Measurements from ENCODE around the gene SMPDL3A. TPM values are rescaled to one million over a fixed set of nuclear protein-coding genes. Genes with fewer than 3 reads are reported as not detected.

SMPDL3A gene
- total and polyA plus RNA-seq, 2 of the 8 experiments (the other 6 are each of a cell fraction or from before 2014, with no cell fraction given), result 3.5 to 3.9 TPM

DNA sequence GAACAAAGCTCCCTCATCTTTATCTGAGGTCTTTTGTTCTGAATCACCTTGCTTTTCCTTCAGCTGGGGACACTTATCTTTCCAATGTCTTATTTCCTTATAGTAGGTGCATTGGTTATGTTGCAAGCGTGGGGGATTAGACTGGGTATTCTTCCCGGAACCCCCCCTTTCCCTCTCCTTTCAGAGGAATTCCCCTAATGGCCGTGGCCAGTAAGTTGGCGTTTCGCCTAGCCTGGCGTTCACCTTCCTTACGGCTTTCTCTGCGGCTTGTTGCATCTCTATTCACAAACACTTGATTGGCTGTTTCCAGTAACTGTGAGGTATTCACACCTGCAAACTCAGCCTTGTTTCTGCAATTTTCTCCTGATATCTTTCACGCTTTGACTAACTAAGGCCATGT, 42.4 kb upstream of the SMPDL3A start:
- H2AK5ac ChIP-seq (ENCODE audit: low read depth, low read length), result no peak overlapping the region
- no peak for TF ChIP-seq NANOG (IDR thresholded peaks at IDR 0.05; ENCODE audit: insufficient read depth, low read depth, low read length, poor library complexity, severe bottlenecking)
- no peak overlapping the region for H2AFZ ChIP-seq (ENCODE audit: low read length)
- no peak overlapping the region for H2BK5ac ChIP-seq (ENCODE audit: low read depth, low read length)
- no peaks in the 10 kb centered on the region for H3K79me2 ChIP-seq (ENCODE audit: control insufficient read depth in 1 of 2, insufficient read depth in 2 of 2, low read length in 2 of 2)
- no peak overlapping the region for H3K56ac ChIP-seq (replicated peaks; ENCODE audit: insufficient read length, low read depth, low read length)
- H2BK20ac ChIP-seq (ENCODE audit: low read length), result no peak overlapping the region
- no peaks in the 10 kb centered on the region for H3K79me1 ChIP-seq (ENCODE audit: low read depth, low read length)
- H3K4ac ChIP-seq (replicated peaks; ENCODE audit: insufficient read length, low read depth, low read length), result no peak overlapping the region
- no peak overlapping the region for H3K18ac ChIP-seq (ENCODE audit: extremely low read depth, low read length)
- no peaks in the 10 kb centered on the region for H3K23me2 ChIP-seq (ENCODE audit: low read depth, low read length)
- no peak overlapping the region for H3K27ac ChIP-seq (ENCODE audit: low read depth, low read length)
- H4K8ac ChIP-seq (ENCODE audit: extremely low read depth, insufficient read depth, low read length), result no peak overlapping the region
- ChIA-PET POLR2A (ENCODE audit: partially characterized antibody) (no interaction called here), CTCF (ENCODE audit: partially characterized antibody) (interaction anchor here (1.0 to 8.7 kb wide), 6 partner anchors 16 to 92 kb away, joined by 4 to 103 read pairs (median 10); no protein-coding TSS in a partner anchor)
- H3K4me3 ChIP-seq (ENCODE audit: extremely low read depth in 1 of 4, insufficient read depth in 2 of 4, low read depth in 3 of 4, low read length in 4 of 4), result no peak overlapping the region
- H3K36me3 ChIP-seq (ENCODE audit: control insufficient read depth in 2 of 4, insufficient read depth in 4 of 4, low read length in 3 of 4), result no peaks in the 10 kb centered on the region
- H3K9ac ChIP-seq (replicated peaks in 1 of 4; ENCODE audit: extremely low read depth in 1 of 4, low read depth in 3 of 4, low read length in 3 of 4), result no peak overlapping the region
- DNase-seq (ENCODE audit: low read depth in 1 of 2, low spot score in 2 of 2) (no peak), FAIRE-seq (no peak)
- no peak overlapping the region for H4K5ac ChIP-seq (ENCODE audit: insufficient read length, low read depth, low read length)
- H3K9me3 ChIP-seq (ENCODE audit: insufficient read depth in 2 of 2, low read depth in 1 of 2, low read length in 1 of 2), result peaks cover 3% of the 10 kb centered on the region in 2 experiments; a peak in 1 of 4 replicates
- no peak overlapping the region for H2BK12ac ChIP-seq (ENCODE audit: low read depth, low read length)
- no peaks in the 10 kb centered on the region for H4K20me1 ChIP-seq (replicated peaks in 1 of 2; ENCODE audit: control insufficient read depth in 1 of 2, insufficient read depth in 2 of 2, low read length in 2 of 2)
- no peak overlapping the region for H3K14ac ChIP-seq (ENCODE audit: insufficient read length)
- H4K91ac ChIP-seq (replicated peaks; ENCODE audit: insufficient read length, low read length), result no peak overlapping the region
- H3K27me3 ChIP-seq (replicated peaks in 1 of 4; ENCODE audit: control insufficient read depth in 3 of 4, extremely low read depth in 1 of 4, insufficient read depth in 3 of 4, low read length in 3 of 4), result no peaks in the 10 kb centered on the region
- H3K23ac ChIP-seq (ENCODE audit: insufficient read length), result no peak overlapping the region
- H2BK120ac ChIP-seq (replicated peaks; ENCODE audit: low read depth, low read length), result no peak overlapping the region
- 87% methylated on average over 9 of the region's 9 CpGs; no CpG with 5 or more reads in 1 of the 2 experiments for WGBS, 2 experiments (ENCODE audit: extremely low coverage in 1 of 2, insufficient coverage in 1 of 2, insufficient read length in 1 of 2, insufficient replicate concordance in 2 of 2, low coverage in 1 of 2, low lambda C conversion rate in 2 of 2, missing lambda C conversion rate in 1 of 2)
- H3K4me2 ChIP-seq (ENCODE audit: insufficient read depth in 1 of 2, low read depth in 2 of 2, low read length in 2 of 2), result no peak overlapping the region
- H3K4me1 ChIP-seq (replicated peaks in 1 of 4; ENCODE audit: control insufficient read depth in 3 of 4, insufficient read depth in 4 of 4, low read length in 3 of 4), result no peaks in the 10 kb centered on the region
- no peak overlapping the region for H2BK15ac ChIP-seq (ENCODE audit: low read length)

Data from H1 (cell line).